ENCODE results near the gene GPR37L1.
A peak's percentile ranks its signal among the peaks of the same experiment; 100 is the strongest.
"Not testable (repeated sequence)": the region's sequence is repeated elsewhere in the genome, so short reads cannot be mapped to it uniquely, and the experiment has no call there.

GPR37L1 gene

GRCh38 chr1:202154766-202155477 is 32.2 kb downstream of the GPR37L1 start:
- DNase-seq: no peak

- DNase-seq: no peak
These were observed 32.8 kb downstream of the GPR37L1 start for GRCh38 chr1:202155478-202156021.

GRCh38 chr1:202156590-202156989 is 33.9 kb downstream of the GPR37L1 start:
- no peak for DNase-seq

GRCh38 chr1:202157945-202158344 is 35.2 kb downstream of the GPR37L1 start:
- no peak for DNase-seq

- DNase-seq: no peak
These were observed 36.3 kb downstream of the GPR37L1 start for GRCh38 chr1:202158810-202159533.

GRCh38 chr1:202159534-202160371 is 37.0 kb downstream of the GPR37L1 start:
- DNase-seq: no peak

GRCh38 chr1:202160377-202160940 is 37.7 kb downstream of the GPR37L1 start, which contains the start of gene PTPN7:
PTPN7 (minus strand) TSS chr1:202160602; CDS start chr1:202159402, 1,200 bp downstream.
- no peak for DNase-seq

GRCh38 chr1:202161151-202162046 is 38.7 kb downstream of the GPR37L1 start:
- peak; percentile 35 for DNase-seq

- no peak for DNase-seq
These were observed 39.3 kb downstream of the GPR37L1 start for GRCh38 chr1:202162047-202162417.

- DNase-seq: peak; percentile 46
These were observed 39.9 kb downstream of the GPR37L1 start for GRCh38 chr1:202162418-202163280.

- DNase-seq: peak; percentile 43
These were observed 40.9 kb downstream of the GPR37L1 start for GRCh38 chr1:202163281-202164270.

GRCh38 chr1:202164271-202165037 is 41.7 kb downstream of the GPR37L1 start:
- peak; percentile 34 for DNase-seq

GRCh38 chr1:202165267-202165941 is 42.7 kb downstream of the GPR37L1 start:
- DNase-seq: no peak

- DNase-seq: no peak
These were observed 43.5 kb downstream of the GPR37L1 start for GRCh38 chr1:202165942-202166843.

- DNase-seq: not testable (repeated sequence)
These were observed 44.3 kb downstream of the GPR37L1 start for GRCh38 chr1:202167054-202167453.

GRCh38 chr1:202167708-202168415 is 45.1 kb downstream of the GPR37L1 start:
- DNase-seq: no peak
